ENCODE results near the gene SGMS1. TPM values are rescaled to one million over a fixed set of nuclear protein-coding genes. Genes with fewer than 3 reads are reported as not detected.
"Not testable (repeated sequence)": the region's sequence is repeated elsewhere in the genome, so short reads cannot be mapped to it uniquely, and the experiment has no call there.

SGMS1 gene
- polyA plus RNA-seq, 3 donors: 48.9 to 52.5 (median 50.2) TPM

- no peak for DNase-seq (ENCODE audit: extremely low read depth in 1 of 11, low read depth in 9 of 11, low spot score in 4 of 11)
Measured at GRCh38 chr10:50467209-50467608, 156.5 kb downstream of the SGMS1 start.

GRCh38 chr10:50464004-50464409 is 159.7 kb downstream of the SGMS1 start:
- no peak for DNase-seq (ENCODE audit: extremely low read depth in 1 of 11, low read depth in 9 of 11, low spot score in 4 of 11)

GRCh38 chr10:50461834-50462233 is 161.9 kb downstream of the SGMS1 start:
- DNase-seq (ENCODE audit: extremely low read depth in 1 of 11, low read depth in 9 of 11, low spot score in 4 of 11): no peak

- no peak for DNase-seq (ENCODE audit: extremely low read depth in 1 of 11, low read depth in 9 of 11, low spot score in 4 of 11)
Measured at GRCh38 chr10:50461123-50461522, 162.6 kb downstream of the SGMS1 start.

GRCh38 chr10:50456719-50457118 is 167.0 kb downstream of the SGMS1 start:
- no peak for DNase-seq (ENCODE audit: extremely low read depth in 1 of 11, low read depth in 9 of 11, low spot score in 4 of 11)

GRCh38 chr10:50453940-50454339 is 169.8 kb downstream of the SGMS1 start:
- no peak for DNase-seq (ENCODE audit: extremely low read depth in 1 of 11, low read depth in 9 of 11, low spot score in 4 of 11)

- DNase-seq (ENCODE audit: extremely low read depth in 1 of 11, low read depth in 9 of 11, low spot score in 4 of 11): no peak
Measured at GRCh38 chr10:50452603-50453002, 171.2 kb downstream of the SGMS1 start.

- no peak for DNase-seq (ENCODE audit: extremely low read depth in 1 of 11, low read depth in 9 of 11, low spot score in 4 of 11)
Measured at GRCh38 chr10:50447691-50448090, 176.1 kb downstream of the SGMS1 start.

- not testable (repeated sequence) for DNase-seq (ENCODE audit: extremely low read depth in 1 of 11, low read depth in 9 of 11, low spot score in 4 of 11)
Measured at GRCh38 chr10:50445777-50446176, 178.0 kb downstream of the SGMS1 start.

GRCh38 chr10:50440489-50440888 is 183.3 kb downstream of the SGMS1 start:
- DNase-seq (ENCODE audit: extremely low read depth in 1 of 11, low read depth in 9 of 11, low spot score in 4 of 11): no peak

GRCh38 chr10:50439806-50440205 is 183.9 kb downstream of the SGMS1 start:
- DNase-seq (ENCODE audit: extremely low read depth in 1 of 11, low read depth in 9 of 11, low spot score in 4 of 11): no peak

GRCh38 chr10:50439187-50439586 is 184.6 kb downstream of the SGMS1 start:
- DNase-seq (ENCODE audit: extremely low read depth in 1 of 11, low read depth in 9 of 11, low spot score in 4 of 11): no peak

- DNase-seq (ENCODE audit: extremely low read depth in 1 of 11, low read depth in 9 of 11, low spot score in 4 of 11): no peak
Measured at GRCh38 chr10:50438049-50438936, 185.5 kb downstream of the SGMS1 start.

GRCh38 chr10:50437248-50437647 is 186.5 kb downstream of the SGMS1 start:
- DNase-seq (ENCODE audit: extremely low read depth in 1 of 11, low read depth in 9 of 11, low spot score in 4 of 11): no peak

- no peak for DNase-seq (ENCODE audit: extremely low read depth in 1 of 11, low read depth in 9 of 11, low spot score in 4 of 11)
Measured at GRCh38 chr10:50436805-50437204, 187.0 kb downstream of the SGMS1 start.

GRCh38 chr10:50432211-50433009 is 191.3 kb downstream of the SGMS1 start:
- DNase-seq (ENCODE audit: extremely low read depth in 1 of 11, low read depth in 9 of 11, low spot score in 4 of 11): no peak

GRCh38 chr10:50431791-50432190 is 192.0 kb downstream of the SGMS1 start:
- no peak for DNase-seq (ENCODE audit: extremely low read depth in 1 of 11, low read depth in 9 of 11, low spot score in 4 of 11)

- no peak for DNase-seq (ENCODE audit: extremely low read depth in 1 of 11, low read depth in 9 of 11, low spot score in 4 of 11)
Measured at GRCh38 chr10:50431133-50431532, 192.6 kb downstream of the SGMS1 start.

GRCh38 chr10:50426485-50426884 is 197.3 kb downstream of the SGMS1 start:
- DNase-seq (ENCODE audit: extremely low read depth in 1 of 11, low read depth in 9 of 11, low spot score in 4 of 11): no peak

GRCh38 chr10:50425215-50425614 is 198.5 kb downstream of the SGMS1 start:
- DNase-seq (ENCODE audit: extremely low read depth in 1 of 11, low read depth in 9 of 11, low spot score in 4 of 11): not testable (repeated sequence)

Measured in renal cortex interstitium (tissue), 11 donors.